HCT116 (cell line): ENCODE data around the gene SOX6. TPM values are rescaled to one million over a fixed set of nuclear protein-coding genes. Genes with fewer than 3 reads are reported as not detected.

ENCODE experiments used
- ATAC-seq: fragments of 200-7000 bp; cut with Tn5 transposase; 2 replicates; pipeline ENCODE4 v1.9.1; 2020; ENCODE audit warnings: mild to moderate bottlenecking, moderate library complexity
- BruUV-seq: library from RNA; stranded (reverse); fragments of 400-500 nt; replicated peaks from 2 replicates; lab custom pipeline; 2021; lab: Mats Ljungman, UMichigan
- CTCF ChIA-PET: fragments of 300-600 bp; sonication (Branson Sonifier 250); formaldehyde crosslinking; loops from one replicate; lab custom pipeline; 2021; ENCODE audit warnings: antibody characterized with exemption; lab: Charles Lee
- POLR2A ChIA-PET: fragments of 300-600, 350-600 bp; sonication (Branson Sonifier 250); formaldehyde crosslinking; loops from one replicate; lab custom pipeline; 2021; ENCODE audit warnings: antibody characterized with exemption; lab: Charles Lee
- RAD21 ChIA-PET, 2 experiments: fragments of 300-600 bp; sonication (Branson Sonifier 250); formaldehyde crosslinking; loops; one replicate each; lab custom pipeline; 2023; ENCODE audit warnings: low total read pairs in 2 of 2; ENCODE audit not compliant: uncharacterized antibody in 2 of 2, unreplicated experiment in 2 of 2, low non-redundant PET in 1 of 2; lab: Charles Lee
- DNase-seq: peaks from one replicate; pipeline ENCODE4 v3.0.0-alpha.2; 2010; ENCODE audit warnings: low read depth, low spot score
- H2AFZ ChIP-seq: fragments of 200-600 bp; shearing (Covaris generic), sonication (generic); 2 replicates; pipeline ENCODE4 v1.6.1; 2017; ENCODE audit warnings: low read depth, mixed run types, mixed read lengths, antibody characterized with exemption, low read length; ENCODE audit not compliant: poor library complexity, severe bottlenecking
- H3K27ac ChIP-seq: 2 replicates; pipeline ENCODE4 v1.5.1; 2012; ENCODE audit warnings: low read depth, low read length
- H3K27me3 ChIP-seq: fragments of 200-600 bp; sonication (generic); 2 replicates; pipeline ENCODE4 v1.6.1; 2016; ENCODE audit warnings: mixed run types, low read length, mixed read lengths; ENCODE audit not compliant: insufficient read depth
- H3K36me3 ChIP-seq, 2 experiments: fragments of 200-500 bp in 1 of 2; fragments of 200-600 bp in 1 of 2; sonication (Bioruptor generic) in 1 of 2; sonication (generic) in 1 of 2; 2 replicates each; pipeline versions ENCODE4 v1.5.1 to v1.6.1; 2014 to 2016; ENCODE audit warnings: low read length in 2 of 2, inconsistent platforms in 1 of 2, mixed read lengths in 1 of 2, mixed run types in 1 of 2; ENCODE audit not compliant: insufficient read depth in 2 of 2, control insufficient read depth in 1 of 2
- H3K4me1 ChIP-seq, 2 experiments: fragments of 200-600 bp in 1 of 2; sonication (generic) in 1 of 2; 2 replicates each; pipeline versions ENCODE4 v1.5.1 to v1.6.1; 2012 to 2017; ENCODE audit warnings: low read length in 2 of 2, inconsistent platforms in 1 of 2, mild to moderate bottlenecking in 1 of 2, mixed read lengths in 1 of 2, mixed run types in 1 of 2, moderate library complexity in 1 of 2; ENCODE audit not compliant: insufficient read depth in 2 of 2, control insufficient read depth in 1 of 2
- H3K4me2 ChIP-seq: fragments of 200-600 bp; sonication (generic); 2 replicates; pipeline ENCODE4 v1.6.1; 2017; ENCODE audit warnings: mixed run types, low read length, mixed read lengths
- H3K4me3 ChIP-seq, 2 experiments: fragments of 200-600 bp in 1 of 2; sonication (generic) in 1 of 2; replicated peaks in 1 of 2; 2 replicates each; pipeline ENCODE4 v1.5.1; 2011 to 2016; ENCODE audit warnings: low read length in 2 of 2, control low read depth in 1 of 2, low read depth in 1 of 2, mild to moderate bottlenecking in 1 of 2, mixed read lengths in 1 of 2, mixed run types in 1 of 2
- H3K79me2 ChIP-seq: fragments of 200-600 bp; sonication (generic); 2 replicates; pipeline ENCODE4 v1.6.1; 2017; ENCODE audit warnings: mild to moderate bottlenecking, mixed run types, low read length, moderate library complexity, mixed read lengths; ENCODE audit not compliant: insufficient read depth
- H3K9ac ChIP-seq: fragments of 200-600 bp; sonication (generic); 2 replicates; pipeline ENCODE4 v1.6.1; 2016; ENCODE audit warnings: low read length, mixed read lengths
- H3K9me2 ChIP-seq: fragments of 200-600 bp; sonication (generic), shearing (Covaris generic); 2 replicates; pipeline ENCODE4 v1.6.1; 2017; ENCODE audit warnings: mixed run types, mild to moderate bottlenecking, moderate library complexity; ENCODE audit not compliant: insufficient read depth
- H3K9me3 ChIP-seq, 2 experiments: fragments of 200-500 bp in 1 of 2; fragments of 200-600 bp in 1 of 2; sonication (Bioruptor generic) in 1 of 2; sonication (generic) in 1 of 2; 2 replicates each; pipeline ENCODE4 v1.6.1; 2014 to 2017; ENCODE audit warnings: low read length in 2 of 2, mixed read lengths in 2 of 2, inconsistent platforms in 1 of 2, low read depth in 1 of 2, mild to moderate bottlenecking in 1 of 2, mixed run types in 1 of 2, moderate library complexity in 1 of 2; ENCODE audit not compliant: control insufficient read depth in 1 of 2, insufficient read depth in 1 of 2
- H4K20me1 ChIP-seq: fragments of 200-600 bp; sonication (generic), shearing (Covaris generic); 2 replicates; pipeline ENCODE4 v1.6.1; 2017; ENCODE audit warnings: mixed run types, mild to moderate bottlenecking, moderate library complexity; ENCODE audit not compliant: insufficient read depth
- CBX3 ChIP-seq: IDR thresholded peaks from 2 replicates; pipeline ENCODE4 v1.6.1; 2012; ENCODE audit warnings: low read depth
- EGR1 ChIP-seq: IDR thresholded peaks from 2 replicates; pipeline ENCODE4 v1.6.1; 2012; ENCODE audit warnings: low read depth
- ELF1 ChIP-seq: IDR thresholded peaks from 2 replicates; pipeline ENCODE4 v1.6.1; 2012; ENCODE audit warnings: low read depth, borderline replicate concordance
- EZH2 ChIP-seq: fragments of 200-600 bp; sonication (generic); IDR thresholded peaks from 2 replicates; pipeline ENCODE4 v1.6.1; 2017; ENCODE audit warnings: antibody characterized with exemption, mixed run types
- EZH2phosphoT487 ChIP-seq: fragments of 200-600 bp; IDR thresholded peaks from 2 replicates; pipeline ENCODE4 v1.6.1; 2018; ENCODE audit warnings: antibody characterized with exemption, borderline replicate concordance
- FOSL1 ChIP-seq: IDR thresholded peaks from 2 replicates; pipeline ENCODE4 v1.6.1; 2012; ENCODE audit warnings: low read depth
- POLR2A ChIP-seq: IDR thresholded peaks from 2 replicates; pipeline ENCODE4 v1.7.0; 2011; ENCODE audit warnings: borderline replicate concordance; ENCODE audit not compliant: insufficient read depth, insufficient read length; ENCODE audit errors: extremely low read depth
- POLR2AphosphoS5 ChIP-seq: IDR thresholded peaks from 2 replicates; pipeline ENCODE4 v1.6.1; 2011; ENCODE audit warnings: mild to moderate bottlenecking, low read depth, low read length, moderate library complexity
- RAD21 ChIP-seq: IDR thresholded peaks from 2 replicates; pipeline ENCODE4 v1.6.1; 2012; ENCODE audit warnings: low read depth, mild to moderate bottlenecking
- REST ChIP-seq: IDR thresholded peaks from 2 replicates; pipeline ENCODE4 v1.6.1; 2012; ENCODE audit warnings: low read depth
- SIN3A ChIP-seq: IDR thresholded peaks from 2 replicates; pipeline ENCODE4 v1.6.1; 2012; ENCODE audit warnings: low read depth
- SP1 ChIP-seq: IDR thresholded peaks from 2 replicates; pipeline ENCODE4 v1.6.1; 2012; ENCODE audit warnings: low read depth
- SRF ChIP-seq: IDR thresholded peaks from 2 replicates; pipeline ENCODE4 v1.6.1; 2012; ENCODE audit warnings: low read depth
- TCF7L2 ChIP-seq: IDR thresholded peaks from 2 replicates; pipeline ENCODE4 v1.7.0; 2011; ENCODE audit warnings: borderline replicate concordance, inconsistent platforms; ENCODE audit not compliant: insufficient read depth, insufficient read length; ENCODE audit errors: extremely low read depth
- YY1 ChIP-seq: IDR thresholded peaks from 2 replicates; pipeline ENCODE4 v1.6.1; 2011; ENCODE audit warnings: low read length, low read depth, moderate library complexity, mild to moderate bottlenecking; ENCODE audit not compliant: insufficient replicate concordance; ENCODE audit errors: extremely low read depth
- ZBTB33 ChIP-seq: IDR thresholded peaks from 2 replicates; pipeline ENCODE4 v1.6.1; 2011; ENCODE audit warnings: mild to moderate bottlenecking, low read length, moderate library complexity; ENCODE audit not compliant: insufficient replicate concordance; ENCODE audit errors: extremely low read depth
- ZFX ChIP-seq: fragments of 450-650 bp; IDR thresholded peaks from 2 replicates; pipeline ENCODE4 v1.6.1; 2017
- ZNF274 ChIP-seq: fragments of 200-500 bp; sonication (Bioruptor generic); IDR thresholded peaks from 2 replicates; pipeline ENCODE4 v1.6.1; 2014; ENCODE audit warnings: mild to moderate bottlenecking, low read depth, low read length, inconsistent platforms
- intact Hi-C: fragments of 100-400 bp; cut with micrococcal nuclease; formaldehyde crosslinking; loops from 2 replicates; pipeline ENCODE4 v1.10.0; 2022
- total RNA-seq: library from RNA; stranded (reverse); gene quantifications from one replicate; pipeline ENCODE4 v1.2.1, GENCODE V29; 2021; ENCODE audit not compliant: unreplicated experiment
- TF ChIP-seq, protein P1 (sequence below), 3 experiments: fragments of 200-600 bp in 1 of 3; sonication (generic) in 1 of 3; IDR thresholded peaks in 2 of 3; conservative IDR thresholded peaks in 1 of 3; 2 replicates each; pipeline ENCODE4 v1.5.1; 2012 to 2017; ENCODE audit warnings: low read depth in 2 of 3, low read length in 2 of 3, antibody characterized with exemption in 1 of 3, borderline replicate concordance in 1 of 3, control low read depth in 1 of 3, mild to moderate bottlenecking in 1 of 3, mixed read lengths in 1 of 3, mixed run types in 1 of 3, moderate library complexity in 1 of 3; ENCODE audit not compliant: insufficient read depth in 1 of 3

The SOX6 gene
- total RNA-seq, 1 experiment from 2014 or later, result 0.81 TPM

DNA sequence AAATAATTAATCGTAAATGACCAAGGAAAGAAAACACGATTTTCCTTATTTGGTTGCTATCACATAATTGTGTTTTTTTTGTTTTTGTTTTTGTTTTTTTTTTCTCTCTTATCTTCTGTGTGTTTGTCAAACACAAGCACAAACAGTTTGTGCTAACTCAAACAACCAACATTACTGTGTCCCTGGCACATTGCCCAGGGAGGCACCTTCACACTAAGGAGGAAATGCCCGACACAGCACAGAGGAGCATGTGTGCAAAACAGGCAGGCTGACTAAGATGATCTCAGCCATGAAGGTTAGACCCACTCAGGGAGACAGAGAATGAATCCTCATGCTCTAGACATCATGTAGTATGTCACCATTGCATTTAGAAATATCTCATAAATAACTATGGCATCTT, 130.1 kb downstream of the SOX6 start:
- H3K4me1 ChIP-seq, result no peaks in the 10 kb centered on the region
- no peaks in the 10 kb centered on the region; the same call in 1 of the 2 replicates for H4K20me1 ChIP-seq
- no peak overlapping the region for H3K27ac ChIP-seq
- H3K36me3 ChIP-seq, result no peaks in the 10 kb centered on the region
- POLR2A ChIA-PET, result no interaction called here
- no peak for TF ChIP-seq SRF
- TF ChIP-seq TCF7L2, result no peak
- TF ChIP-seq, protein P1, sequence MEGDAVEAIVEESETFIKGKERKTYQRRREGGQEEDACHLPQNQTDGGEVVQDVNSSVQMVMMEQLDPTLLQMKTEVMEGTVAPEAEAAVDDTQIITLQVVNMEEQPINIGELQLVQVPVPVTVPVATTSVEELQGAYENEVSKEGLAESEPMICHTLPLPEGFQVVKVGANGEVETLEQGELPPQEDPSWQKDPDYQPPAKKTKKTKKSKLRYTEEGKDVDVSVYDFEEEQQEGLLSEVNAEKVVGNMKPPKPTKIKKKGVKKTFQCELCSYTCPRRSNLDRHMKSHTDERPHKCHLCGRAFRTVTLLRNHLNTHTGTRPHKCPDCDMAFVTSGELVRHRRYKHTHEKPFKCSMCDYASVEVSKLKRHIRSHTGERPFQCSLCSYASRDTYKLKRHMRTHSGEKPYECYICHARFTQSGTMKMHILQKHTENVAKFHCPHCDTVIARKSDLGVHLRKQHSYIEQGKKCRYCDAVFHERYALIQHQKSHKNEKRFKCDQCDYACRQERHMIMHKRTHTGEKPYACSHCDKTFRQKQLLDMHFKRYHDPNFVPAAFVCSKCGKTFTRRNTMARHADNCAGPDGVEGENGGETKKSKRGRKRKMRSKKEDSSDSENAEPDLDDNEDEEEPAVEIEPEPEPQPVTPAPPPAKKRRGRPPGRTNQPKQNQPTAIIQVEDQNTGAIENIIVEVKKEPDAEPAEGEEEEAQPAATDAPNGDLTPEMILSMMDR (IDR thresholded peaks at IDR 0.05 in 2 of 3, conservative IDR thresholded peaks at IDR 0.05 in 1 of 3; ENCODE audit: borderline replicate concordance in 1 of 3, insufficient read depth in 1 of 3, low read depth in 2 of 3, low read length in 2 of 3), result no peak
- no peak for TF ChIP-seq ZBTB33
- no peak for TF ChIP-seq EZH2
- TF ChIP-seq SIN3A, result no peak
- TF ChIP-seq SP1, result no peak
- no peak for TF ChIP-seq ELF1
- no peak for TF ChIP-seq REST
- no peak for TF ChIP-seq FOSL1
- TF ChIP-seq CBX3, result no peak
- no peak for TF ChIP-seq RAD21
- no peak for TF ChIP-seq POLR2A
- TF ChIP-seq YY1, result no peak
- TF ChIP-seq POLR2AphosphoS5, result no peak
- TF ChIP-seq ZNF274, result no peak
- no peak for TF ChIP-seq ZFX
- TF ChIP-seq EZH2phosphoT487, result no peak
- TF ChIP-seq EGR1, result no peak
- TF ChIP-seq, all 23 proteins: peak for 0
- no peak overlapping the region for H3K4me3 ChIP-seq
- RAD21 ChIA-PET, result no interaction called here
- ATAC-seq, result no peak
- BruUV-seq, result no TSS peak
- H3K4me2 ChIP-seq, result no peak overlapping the region
- H3K9me2 ChIP-seq, result no peaks in the 10 kb centered on the region; the same call in 1 of the 2 replicates
- H2AFZ ChIP-seq, result no peak overlapping the region
- H3K9me3 ChIP-seq, result no peaks in the 10 kb centered on the region
- intact Hi-C loops, result no loop called here
- no peak for DNase-seq
- CTCF ChIA-PET, result no interaction called here
- H3K27me3 ChIP-seq, result peaks cover 4% of the 10 kb centered on the region; the same call in 1 of the 2 replicates
- H3K79me2 ChIP-seq, result no peaks in the 10 kb centered on the region
- H3K9ac ChIP-seq, result no peak overlapping the region
